ENCODE results near the gene TNFRSF21. TPM values are rescaled to one million over a fixed set of nuclear protein-coding genes. Genes with fewer than 3 reads are reported as not detected.

Gene TNFRSF21
- total and polyA plus RNA-seq, 9 of the 15 experiments (the other 6 are each of a cell fraction or from before 2014, with no cell fraction given), result 0.63 to 5.7 (median 2.2) TPM

DNA sequence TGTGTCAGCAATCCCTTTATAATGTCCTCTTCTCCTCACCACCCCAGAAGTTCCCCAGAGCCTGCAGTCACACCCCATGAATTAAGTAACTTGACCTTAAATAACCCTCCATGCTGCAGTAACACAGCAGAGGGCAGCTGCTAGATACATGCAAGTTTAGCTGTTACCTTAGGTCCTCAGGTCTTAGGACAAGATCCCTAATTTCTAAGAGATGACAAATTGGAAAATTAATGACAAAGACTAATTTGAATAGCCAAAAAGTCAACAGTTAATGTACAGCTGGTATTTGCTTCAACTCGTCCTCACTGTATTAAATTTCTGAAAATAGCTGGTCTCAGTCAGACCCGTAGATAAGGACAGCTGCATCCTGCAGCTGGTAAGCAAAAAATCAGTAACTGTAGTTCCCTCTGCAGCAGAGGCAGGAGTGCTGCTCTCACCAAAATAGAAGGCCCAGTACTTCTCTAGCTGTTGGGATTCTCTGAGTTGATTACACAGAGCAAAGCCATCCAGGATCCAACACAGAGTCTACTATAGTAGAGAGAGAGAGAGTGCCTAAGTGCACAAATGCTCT lies 62.4 kb downstream of the TNFRSF21 start (continued):
- TF ChIP-seq RCOR1 (IDR thresholded peaks at IDR 0.05; ENCODE audit: borderline replicate concordance in 1 of 2, low read depth in 2 of 2, low read length in 2 of 2) (0 out of 4 replicates have a peak, but pooled peaks of 1 of the 2 experiments have one; percentile 23), DPF2 (IDR thresholded peaks at IDR 0.05) (peak; percentile 54), GTF2F1 (IDR thresholded peaks at IDR 0.05; ENCODE audit: low read depth, low read length) (no peak), CTBP1 (IDR thresholded peaks at IDR 0.05; ENCODE audit: borderline replicate concordance) (0 out of 2 replicates have a peak, but pooled peaks have one; percentile 25), DEAF1 (CRISPR knock-in tag; IDR thresholded peaks at IDR 0.05) (no peak), LEF1 (IDR thresholded peaks at IDR 0.05) (peak; percentile 49; the same call in 1 of the 2 replicates), JUND (IDR thresholded peaks at IDR 0.05; ENCODE audit: borderline replicate concordance, low read depth, low read length) (no peak), JUND (tag; IDR thresholded peaks at IDR 0.05; ENCODE audit: borderline replicate concordance, low read depth, low read length) (0 out of 3 replicates have a peak, but pooled peaks have one; percentile 58), ILK (tag; IDR thresholded peaks at IDR 0.05; ENCODE audit: borderline replicate concordance, low read depth) (no peak), CEBPB (tag; IDR thresholded peaks at IDR 0.05) (peak; percentile 85), L3MBTL2 (IDR thresholded peaks at IDR 0.05) (no peak), TBP (optimal IDR thresholded peaks at IDR 0.05; ENCODE audit: low read depth, low read length) (peak; percentile 60), ESRRA (IDR thresholded peaks at IDR 0.05; ENCODE audit: borderline replicate concordance, low read depth) (0 out of 2 replicates have a peak, but pooled peaks have one; percentile 10), GABPB1 (CRISPR knock-in tag; IDR thresholded peaks at IDR 0.05) (no peak), NCOR1 (IDR thresholded peaks at IDR 0.05) (peak; percentile 58; the same call in 1 of the 2 replicates), NFE2 (IDR thresholded peaks at IDR 0.05; ENCODE audit: low read depth) (0 out of 2 replicates have a peak, but pooled peaks have one; percentile 9), BHLHE40 (IDR thresholded peaks at IDR 0.05; ENCODE audit: low read length) (0 out of 2 replicates have a peak, but pooled peaks have one; percentile 24), NCOA1 (IDR thresholded peaks at IDR 0.05; ENCODE audit: low read depth) (peak; percentile 55; the same call in 1 of the 2 replicates), SIX5 (IDR thresholded peaks at IDR 0.05; ENCODE audit: borderline replicate concordance in 1 of 2, insufficient read depth in 1 of 2, low read depth in 1 of 2, low read length in 2 of 2) (no peak), TCF3 (CRISPR knock-in tag; IDR thresholded peaks at IDR 0.05) (peak; percentile 35; the same call in 1 of the 2 replicates), CREB3 (tag; conservative IDR thresholded peaks at IDR 0.05; ENCODE audit: low read depth) (0 out of 2 replicates have a peak, but pooled peaks have one; percentile 43)
- TF ChIP-seq, protein P1, sequence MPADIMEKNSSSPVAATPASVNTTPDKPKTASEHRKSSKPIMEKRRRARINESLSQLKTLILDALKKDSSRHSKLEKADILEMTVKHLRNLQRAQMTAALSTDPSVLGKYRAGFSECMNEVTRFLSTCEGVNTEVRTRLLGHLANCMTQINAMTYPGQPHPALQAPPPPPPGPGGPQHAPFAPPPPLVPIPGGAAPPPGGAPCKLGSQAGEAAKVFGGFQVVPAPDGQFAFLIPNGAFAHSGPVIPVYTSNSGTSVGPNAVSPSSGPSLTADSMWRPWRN (IDR thresholded peaks at IDR 0.05; ENCODE audit: low read depth), result no peak
- TF ChIP-seq, protein P2, sequence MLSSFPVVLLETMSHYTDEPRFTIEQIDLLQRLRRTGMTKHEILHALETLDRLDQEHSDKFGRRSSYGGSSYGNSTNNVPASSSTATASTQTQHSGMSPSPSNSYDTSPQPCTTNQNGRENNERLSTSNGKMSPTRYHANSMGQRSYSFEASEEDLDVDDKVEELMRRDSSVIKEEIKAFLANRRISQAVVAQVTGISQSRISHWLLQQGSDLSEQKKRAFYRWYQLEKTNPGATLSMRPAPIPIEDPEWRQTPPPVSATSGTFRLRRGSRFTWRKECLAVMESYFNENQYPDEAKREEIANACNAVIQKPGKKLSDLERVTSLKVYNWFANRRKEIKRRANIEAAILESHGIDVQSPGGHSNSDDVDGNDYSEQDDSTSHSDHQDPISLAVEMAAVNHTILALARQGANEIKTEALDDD (IDR thresholded peaks at IDR 0.05), result peak; percentile 17; the same call in 1 of the 2 replicates
- TF ChIP-seq, protein P3, sequence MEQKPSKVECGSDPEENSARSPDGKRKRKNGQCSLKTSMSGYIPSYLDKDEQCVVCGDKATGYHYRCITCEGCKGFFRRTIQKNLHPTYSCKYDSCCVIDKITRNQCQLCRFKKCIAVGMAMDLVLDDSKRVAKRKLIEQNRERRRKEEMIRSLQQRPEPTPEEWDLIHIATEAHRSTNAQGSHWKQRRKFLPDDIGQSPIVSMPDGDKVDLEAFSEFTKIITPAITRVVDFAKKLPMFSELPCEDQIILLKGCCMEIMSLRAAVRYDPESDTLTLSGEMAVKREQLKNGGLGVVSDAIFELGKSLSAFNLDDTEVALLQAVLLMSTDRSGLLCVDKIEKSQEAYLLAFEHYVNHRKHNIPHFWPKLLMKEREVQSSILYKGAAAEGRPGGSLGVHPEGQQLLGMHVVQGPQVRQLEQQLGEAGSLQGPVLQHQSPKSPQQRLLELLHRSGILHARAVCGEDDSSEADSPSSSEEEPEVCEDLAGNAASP (IDR thresholded peaks at IDR 0.05), result peak; percentile 83
